C4-2B (cell line): ENCODE results near the gene LPP.

Source experiments
- H3K27ac ChIP-seq: fragments of 450-650 bp; 2 replicates; pipeline ENCODE4 v1.5.1; 2017
- ZFX ChIP-seq: fragments of 450-650 bp; IDR thresholded peaks from 2 replicates; pipeline ENCODE4 v1.6.1; 2017
- TF ChIP-seq, protein P1 (sequence below): fragments of 450-650 bp; conservative IDR thresholded peaks from 2 replicates; pipeline ENCODE4 v1.5.1; 2017; ENCODE audit warnings: mild to moderate bottlenecking

The LPP gene

GRCh38 chr3:188584958-188585689 is 431.2 kb downstream of the LPP start:
- TF ChIP-seq, protein P1, sequence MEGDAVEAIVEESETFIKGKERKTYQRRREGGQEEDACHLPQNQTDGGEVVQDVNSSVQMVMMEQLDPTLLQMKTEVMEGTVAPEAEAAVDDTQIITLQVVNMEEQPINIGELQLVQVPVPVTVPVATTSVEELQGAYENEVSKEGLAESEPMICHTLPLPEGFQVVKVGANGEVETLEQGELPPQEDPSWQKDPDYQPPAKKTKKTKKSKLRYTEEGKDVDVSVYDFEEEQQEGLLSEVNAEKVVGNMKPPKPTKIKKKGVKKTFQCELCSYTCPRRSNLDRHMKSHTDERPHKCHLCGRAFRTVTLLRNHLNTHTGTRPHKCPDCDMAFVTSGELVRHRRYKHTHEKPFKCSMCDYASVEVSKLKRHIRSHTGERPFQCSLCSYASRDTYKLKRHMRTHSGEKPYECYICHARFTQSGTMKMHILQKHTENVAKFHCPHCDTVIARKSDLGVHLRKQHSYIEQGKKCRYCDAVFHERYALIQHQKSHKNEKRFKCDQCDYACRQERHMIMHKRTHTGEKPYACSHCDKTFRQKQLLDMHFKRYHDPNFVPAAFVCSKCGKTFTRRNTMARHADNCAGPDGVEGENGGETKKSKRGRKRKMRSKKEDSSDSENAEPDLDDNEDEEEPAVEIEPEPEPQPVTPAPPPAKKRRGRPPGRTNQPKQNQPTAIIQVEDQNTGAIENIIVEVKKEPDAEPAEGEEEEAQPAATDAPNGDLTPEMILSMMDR, result no peak; the same call in 1 of the 2 replicates
- no peak overlapping the region for H3K27ac ChIP-seq

GRCh38 chr3:188589071-188589470 is 435.1 kb downstream of the LPP start:
- no peak for TF ChIP-seq ZFX
- TF ChIP-seq, protein P1, result no peak
- H3K27ac ChIP-seq, result no peak overlapping the region

DNA sequence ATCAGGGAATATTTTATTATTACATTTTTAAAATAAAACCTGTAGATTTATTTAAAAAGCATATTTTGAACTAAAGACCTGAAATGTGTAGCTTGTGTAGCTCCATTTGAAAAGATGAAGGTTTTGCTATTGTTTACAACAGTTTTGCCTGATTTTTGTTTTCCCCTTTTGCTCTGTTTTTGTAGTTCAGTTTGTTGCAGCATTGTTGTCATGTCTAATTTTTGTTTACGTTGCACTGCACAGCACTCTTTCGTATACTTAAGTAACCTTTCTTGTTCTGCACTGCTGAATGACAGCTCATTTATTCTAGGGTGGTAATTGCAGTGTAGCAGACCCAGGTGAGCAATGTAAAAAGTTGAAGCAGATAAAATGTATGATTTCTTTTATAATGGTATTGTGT is 435.8 kb downstream of the LPP start:
- TF ChIP-seq, protein P1, result no peak
- no peak for TF ChIP-seq ZFX
- no peak overlapping the region for H3K27ac ChIP-seq

- TF ChIP-seq ZFX, result no peak
- TF ChIP-seq, protein P1, result no peak
- H3K27ac ChIP-seq, result peak overlapping the region; percentile 31
These were observed 436.6 kb downstream of the LPP start for GRCh38 chr3:188590557-188590956.

DNA sequence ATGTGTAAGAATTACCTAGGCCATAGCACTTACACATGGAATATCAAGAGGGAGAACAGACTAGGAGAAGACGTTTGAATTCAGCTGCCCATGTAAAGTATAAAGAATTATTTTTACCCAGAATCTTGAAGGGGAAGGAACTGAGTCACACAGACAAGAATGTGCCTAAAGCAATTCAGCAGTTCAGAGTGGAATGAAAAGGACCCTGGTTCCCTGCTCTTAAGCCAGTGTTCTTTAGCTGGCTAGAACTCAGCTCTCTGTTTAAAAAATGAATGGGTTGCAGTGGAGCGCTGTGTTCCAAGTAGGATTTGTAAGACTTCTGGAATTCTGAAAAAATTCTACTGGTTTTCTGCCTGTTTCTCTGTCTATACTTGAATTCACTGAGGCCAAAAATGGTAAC is 440.2 kb downstream of the LPP start:
- no peak overlapping the region for H3K27ac ChIP-seq
- TF ChIP-seq ZFX, result no peak
- TF ChIP-seq, protein P1, result no peak

DNA sequence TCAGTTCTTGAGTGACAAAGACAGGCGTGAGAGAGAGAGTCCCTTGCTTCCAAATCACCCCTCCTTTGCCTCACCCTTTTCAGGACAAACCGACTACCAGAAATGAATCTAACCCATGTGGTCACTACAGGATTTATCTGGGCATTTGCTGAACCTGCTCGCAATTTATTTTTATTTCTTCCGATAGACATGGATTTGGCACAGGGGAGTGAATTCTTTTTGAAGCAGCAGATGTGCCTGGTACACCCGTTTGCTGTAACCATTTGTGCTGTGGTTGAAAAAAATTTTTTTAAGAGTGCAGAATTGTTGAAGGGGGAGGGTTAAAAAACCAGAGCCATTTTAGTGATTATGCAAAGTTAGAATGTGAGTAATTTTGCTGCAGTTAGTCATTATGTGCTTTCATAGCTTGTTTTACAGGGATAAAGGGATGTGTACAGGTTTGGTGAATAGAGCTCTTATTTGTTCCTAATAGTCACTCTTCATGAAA is 442.0 kb downstream of the LPP start:
- TF ChIP-seq ZFX, result no peak
- TF ChIP-seq, protein P1, result no peak
- no peak overlapping the region for H3K27ac ChIP-seq

DNA sequence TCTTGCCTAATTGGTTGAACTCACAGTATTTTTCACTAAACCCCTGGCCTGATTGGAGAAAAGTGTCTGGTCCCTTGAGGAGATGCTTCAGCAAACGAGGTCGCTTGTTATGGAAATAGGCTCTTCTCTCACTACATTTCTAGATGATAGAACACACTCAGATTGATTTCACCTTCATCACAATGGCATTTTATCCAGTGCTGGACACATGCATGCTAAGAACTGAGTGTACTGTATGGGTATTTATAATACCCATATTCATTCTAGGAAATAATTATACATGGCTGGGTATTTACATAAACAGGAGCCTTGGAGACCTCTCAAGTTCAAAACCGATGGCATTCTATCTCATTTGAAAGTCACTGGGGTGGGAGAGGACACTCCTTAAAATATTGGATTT is 444.9 kb downstream of the LPP start:
- no peak for TF ChIP-seq ZFX
- TF ChIP-seq, protein P1, result no peak
- no peak overlapping the region for H3K27ac ChIP-seq
